Ovary (tissue), 9 donors: ENCODE results near the gene ADD1. TPM values are rescaled to one million over a fixed set of nuclear protein-coding genes. Genes with fewer than 3 reads are reported as not detected.

Experiments
- DNase-seq, 5 donors: peaks; one replicate each; pipeline ENCODE4 v3.0.0-alpha.2; 2019 to 2020
- H3K27ac ChIP-seq, 2 donors: fragments of 200-600 bp; one replicate each; pipeline versions ENCODE4 v1.5.1 to v1.8.0; 2019 to 2022
- H3K27me3 ChIP-seq: fragments of 200-600 bp; one replicate; pipeline ENCODE4 v1.8.0; 2022
- H3K36me3 ChIP-seq: fragments of 200-600 bp; sonication (generic); one replicate; pipeline ENCODE4 v1.5.1; 2019
- H3K4me1 ChIP-seq: one replicate; pipeline ENCODE4 v1.8.1; 2013; ENCODE audit warnings: mild to moderate bottlenecking, moderate library complexity; ENCODE audit not compliant: insufficient read depth
- H3K4me3 ChIP-seq: fragments of 200-600 bp; sonication (generic); one replicate; pipeline ENCODE4 v1.5.1; 2017
- H3K9me3 ChIP-seq, 2 donors: fragments of 200-600 bp in 1 of 2; sonication (generic) in 1 of 2; one replicate each; pipeline versions ENCODE4 v1.5.1 to v1.8.1; 2013 to 2019; ENCODE audit warnings: mild to moderate bottlenecking in 1 of 2, moderate library complexity in 1 of 2
- EP300 ChIP-seq: sonication (generic); formaldehyde crosslinking; IDR thresholded peaks from one replicate; pipeline ENCODE4 v1.6.1; 2017; ENCODE audit warnings: antibody characterized with exemption
- POLR2A ChIP-seq: fragments of 450-650 bp; IDR thresholded peaks from one replicate; pipeline ENCODE4 v1.6.1; 2017; ENCODE audit warnings: antibody characterized with exemption, mild to moderate bottlenecking, moderate library complexity
- WGBS, 3 donors: extraction: QIAGEN DNeasy Blood & Tissue Kit in 1 of 3; methylation state at CpG; one replicate each; pipeline versions ENCODE4 v1.1.5 to v1.1.7; 2013 to 2017; 5-methylcytosine and 5-hydroxymethylcytosine counted together
- intact Hi-C, 4 donors: fragments of 100-400 bp; cut with DNase I; formaldehyde crosslinking; loops; one replicate each; pipeline versions ENCODE4 v1.11.0 to v1.15.1; 2022 to 2023
- polyA plus RNA-seq, 2 donors: library from polyadenylated mRNA; stranded (reverse); fragments of 200-250 nt in 1 of 2; fragments of 350-450 nt in 1 of 2; fragmentation: Illumina TruSeq in 1 of 2; extraction: RNeasy Lipid Tissue Mini Kit (QIAGEN cat#74804) in 1 of 2; gene quantifications; one replicate each; pipeline ENCODE4 v1.2.3, GENCODE V29; 2013 to 2014
- total RNA-seq, 7 donors: library from RNA; depleted of rRNA in 2 of 7; stranded (reverse); fragments of >200 nt in 2 of 7; fragmentation: NEBNext Ultra II Directional in 3 of 7; extraction: Animal tissue kit (Norgen Biotek cat#: 25700) in 3 of 7; gene quantifications; one replicate each; pipeline versions ENCODE4 v1.1.0 to v1.2.4, GENCODE V29; 2016 to 2023
- TF ChIP-seq, protein P1 (sequence below), 3 donors: fragments of 450-650 bp in 2 of 3; fragments of 200-600 bp in 1 of 3; IDR thresholded peaks; one replicate each; pipeline versions ENCODE4 v1.5.1 to v1.8.0; 2016 to 2022; ENCODE audit warnings: antibody characterized with exemption in 3 of 3, mild to moderate bottlenecking in 1 of 3
- donor health status: DM: no; HTN: no; CAD: no; lungs with moderate emphysema.
- donor health status: DM: no; HTN: no; CAD: no.
- donor health status: Bipolar disorder and iron deficiency.
- donor health status: DM: yes; HTN: yes; CAD: no.
- donor health status: DM: no; HTN: no; CAD: no.
- donor health status: DM: yes; HTN: yes; CAD: no.

Gene ADD1
- total and polyA plus RNA-seq, 9 donors, result 166 to 447 (median 365) TPM

DNA sequence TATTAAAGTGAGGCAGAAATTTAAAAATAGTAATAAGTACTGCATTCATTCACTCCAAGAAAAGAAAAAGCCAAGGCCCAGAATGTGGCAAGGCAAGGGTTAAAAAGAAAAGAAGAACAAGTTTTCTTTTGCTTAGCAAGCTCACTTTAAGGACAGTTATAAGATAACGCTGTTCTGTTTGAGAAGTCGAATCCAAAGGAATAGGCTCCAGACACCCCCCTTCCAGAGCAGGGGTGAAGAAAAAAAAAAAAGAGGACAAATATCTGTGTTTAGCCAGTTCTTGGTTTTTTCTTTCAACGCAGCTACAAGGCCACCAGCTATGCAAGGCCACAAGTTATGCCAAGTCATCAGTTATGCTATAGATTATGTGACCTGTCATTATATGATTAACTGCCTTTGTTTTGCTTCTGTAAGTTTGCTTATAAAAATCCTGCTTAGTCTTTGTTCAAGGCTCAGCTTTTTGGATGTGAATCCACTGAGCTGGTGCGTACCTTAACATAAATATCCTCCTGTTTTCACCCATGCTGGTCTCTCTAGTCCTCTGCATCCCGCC, 121.1 kb downstream of the ADD1 start:
- Histone ChIP-seq H3K9me3 (no peaks in the 10 kb centered on the region), H3K27me3 (no peaks in the 10 kb centered on the region), H3K4me3 (no peak overlapping the region), H3K27ac (no peak overlapping the region), H3K4me1 (peaks cover 9% of the 10 kb centered on the region), H3K36me3 (no peaks in the 10 kb centered on the region)
- intact Hi-C loops, result loop anchor here in 1 of 4 donors (5.0 kb wide), 1 partner anchor 1713 kb away; no protein-coding TSS in a partner anchor
- WGBS, 3 donors, result 30 to 42% (median 37%) methylated on average over 5 of the region's 5 CpGs
- TF ChIP-seq POLR2A, result no peak
- no peak for TF ChIP-seq EP300
- TF ChIP-seq, protein P1, sequence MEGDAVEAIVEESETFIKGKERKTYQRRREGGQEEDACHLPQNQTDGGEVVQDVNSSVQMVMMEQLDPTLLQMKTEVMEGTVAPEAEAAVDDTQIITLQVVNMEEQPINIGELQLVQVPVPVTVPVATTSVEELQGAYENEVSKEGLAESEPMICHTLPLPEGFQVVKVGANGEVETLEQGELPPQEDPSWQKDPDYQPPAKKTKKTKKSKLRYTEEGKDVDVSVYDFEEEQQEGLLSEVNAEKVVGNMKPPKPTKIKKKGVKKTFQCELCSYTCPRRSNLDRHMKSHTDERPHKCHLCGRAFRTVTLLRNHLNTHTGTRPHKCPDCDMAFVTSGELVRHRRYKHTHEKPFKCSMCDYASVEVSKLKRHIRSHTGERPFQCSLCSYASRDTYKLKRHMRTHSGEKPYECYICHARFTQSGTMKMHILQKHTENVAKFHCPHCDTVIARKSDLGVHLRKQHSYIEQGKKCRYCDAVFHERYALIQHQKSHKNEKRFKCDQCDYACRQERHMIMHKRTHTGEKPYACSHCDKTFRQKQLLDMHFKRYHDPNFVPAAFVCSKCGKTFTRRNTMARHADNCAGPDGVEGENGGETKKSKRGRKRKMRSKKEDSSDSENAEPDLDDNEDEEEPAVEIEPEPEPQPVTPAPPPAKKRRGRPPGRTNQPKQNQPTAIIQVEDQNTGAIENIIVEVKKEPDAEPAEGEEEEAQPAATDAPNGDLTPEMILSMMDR (IDR thresholded peaks at IDR 0.05), result no peak
- DNase-seq, result no peak

DNA sequence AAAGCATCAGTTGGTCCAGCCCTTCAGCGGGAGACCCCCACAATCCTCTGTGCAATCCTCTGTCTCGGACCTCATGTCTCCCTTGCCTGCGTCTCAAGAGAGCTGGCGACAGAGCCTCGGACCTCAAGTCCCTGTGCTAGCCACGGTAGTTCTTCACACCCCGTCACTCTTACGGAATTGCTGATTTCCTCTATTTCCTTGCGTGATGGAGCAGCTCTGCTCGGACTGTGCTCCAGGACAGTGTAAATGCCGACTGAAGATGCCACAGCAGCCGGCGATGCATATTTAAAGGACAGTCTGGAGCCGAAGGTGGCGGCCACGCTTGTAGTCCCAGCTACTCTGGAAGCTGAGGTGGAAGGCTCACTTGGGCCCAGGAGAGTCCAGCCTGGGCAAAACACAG, 121.6 kb downstream of the ADD1 start:
- no peaks in the 10 kb centered on the region for H3K27me3 ChIP-seq
- no peaks in the 10 kb centered on the region for H3K9me3 ChIP-seq
- intact Hi-C loops, result no loop called here

DNA sequence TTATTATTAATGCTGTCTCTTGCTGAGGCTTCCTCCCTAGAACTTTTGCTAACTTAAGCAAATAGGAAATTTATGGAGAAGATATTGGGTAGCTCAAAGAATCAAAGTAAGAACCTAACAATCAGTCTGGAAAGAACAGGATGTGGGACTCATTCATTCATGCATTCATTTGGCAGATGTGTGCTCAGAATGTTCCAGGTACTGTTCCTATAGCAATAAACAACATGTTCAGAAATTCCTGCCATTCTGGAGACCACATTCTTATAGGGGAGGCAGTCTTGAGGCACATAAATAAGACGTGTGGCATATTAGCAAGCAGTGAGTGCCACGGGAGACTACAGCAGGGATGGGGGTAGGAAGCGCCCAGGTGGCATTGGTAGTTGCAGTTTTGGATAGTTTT, 124.7 kb downstream of the ADD1 start:
- H3K9me3 ChIP-seq, result no peaks in the 10 kb centered on the region
- H3K4me3 ChIP-seq, result no peak overlapping the region
- no peak for TF ChIP-seq POLR2A
- no peak for TF ChIP-seq EP300
- TF ChIP-seq, protein P1 (IDR thresholded peaks at IDR 0.05), result no peak
- DNase-seq, result no peak
- H3K27ac ChIP-seq, result no peak overlapping the region
- no peaks in the 10 kb centered on the region for H3K27me3 ChIP-seq
- intact Hi-C loops, result no loop called here
- H3K4me1 ChIP-seq, result peaks cover 2% of the 10 kb centered on the region
- WGBS, 3 donors, result 62 to 68% (median 66%) methylated on average over 3 of the region's 3 CpGs
- H3K36me3 ChIP-seq, result no peaks in the 10 kb centered on the region

More for the DNA sequence above, 121.6 kb downstream of the ADD1 start:
- Histone ChIP-seq H3K27ac (no peak overlapping the region), H3K4me3 (no peak overlapping the region), H3K36me3 (no peaks in the 10 kb centered on the region), H3K4me1 (peaks cover 9% of the 10 kb centered on the region)
- no peak for DNase-seq
- no peak for TF ChIP-seq POLR2A
- TF ChIP-seq EP300, result no peak
- TF ChIP-seq, protein P1 (IDR thresholded peaks at IDR 0.05), result no peak
- 82 to 91% (median 89%) methylated on average over 16 of the region's 16 CpGs for WGBS, 3 donors

DNA sequence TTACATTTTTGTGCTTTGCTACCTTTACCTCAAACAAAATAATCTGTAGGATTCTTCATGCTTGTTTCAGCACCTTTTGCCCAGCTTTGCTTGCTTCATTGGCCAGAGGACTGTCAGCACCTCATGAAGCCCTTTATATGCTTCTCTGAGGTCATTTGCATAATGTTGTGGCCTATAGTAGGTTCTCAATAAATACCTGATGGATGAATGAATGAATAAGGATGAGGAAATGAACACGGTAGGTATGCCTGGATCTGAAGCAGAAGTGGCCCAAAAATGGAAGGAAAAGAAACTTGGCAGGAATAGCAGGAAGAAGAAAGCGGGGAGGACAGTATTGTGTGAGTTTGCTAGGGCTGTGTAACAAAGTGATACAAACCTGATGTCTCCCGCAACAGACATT, 127.6 kb downstream of the ADD1 start:
- Histone ChIP-seq H3K4me3 (no peak overlapping the region), H3K4me1 (no peaks in the 10 kb centered on the region), H3K36me3 (no peaks in the 10 kb centered on the region), H3K9me3 (no peaks in the 10 kb centered on the region), H3K27ac (no peak overlapping the region), H3K27me3 (no peaks in the 10 kb centered on the region)
- TF ChIP-seq, protein P1 (IDR thresholded peaks at IDR 0.05), result no peak
- TF ChIP-seq POLR2A (no peak), EP300 (no peak)
- no peak for DNase-seq
- 88 to 93% (median 92%) methylated on average over 3 of the region's 3 CpGs for WGBS, 3 donors
- intact Hi-C loops, result no loop called here
